IMR-90 (cell line): Measurements from ENCODE around the gene IQSEC1.

Experiments used
- BHLHE40 ChIP-seq: fragments of 150-350 bp; IDR thresholded peaks from 2 replicates; pipeline ENCODE4 v1.6.1; 2016; ENCODE audit warnings: mild to moderate bottlenecking, low read depth, low read length
- CHD1 ChIP-seq: IDR thresholded peaks from 2 replicates; pipeline ENCODE4 v1.6.1; 2012; ENCODE audit warnings: low read depth, low read length, improper control_type of control experiment
- ELK1 ChIP-seq: fragments of 150-350 bp; IDR thresholded peaks from 2 replicates; pipeline ENCODE4 v1.6.1; 2016; ENCODE audit warnings: low read depth, mild to moderate bottlenecking, low read length, moderate library complexity, borderline replicate concordance
- FOS ChIP-seq: fragments of 150-350 bp; IDR thresholded peaks from 2 replicates; pipeline ENCODE4 v1.6.1; 2016; ENCODE audit warnings: low read depth, low read length
- MAFK ChIP-seq: IDR thresholded peaks from 2 replicates; pipeline ENCODE4 v1.6.1; 2012; ENCODE audit warnings: low read depth, low read length, improper control_type of control experiment
- POLR2A ChIP-seq: IDR thresholded peaks from 2 replicates; pipeline ENCODE4 v1.6.1; 2012; ENCODE audit warnings: mild to moderate bottlenecking, low read depth, low read length
- RAD21 ChIP-seq: IDR thresholded peaks from 2 replicates; pipeline ENCODE4 v1.6.1; 2012; ENCODE audit warnings: low read length, improper control_type of control experiment
- RCOR1 ChIP-seq: IDR thresholded peaks from 2 replicates; pipeline ENCODE4 v1.6.1; 2012; ENCODE audit warnings: mild to moderate bottlenecking, low read length, improper control_type of control experiment; ENCODE audit not compliant: insufficient replicate concordance
- RFX5 ChIP-seq: IDR thresholded peaks from 2 replicates; pipeline ENCODE4 v1.8.0; 2012; ENCODE audit warnings: low read depth, mild to moderate bottlenecking, low read length, moderate library complexity
- TF ChIP-seq, protein P1 (sequence below): conservative IDR thresholded peaks from 2 replicates; pipeline ENCODE4 v1.5.1; 2012; ENCODE audit warnings: mild to moderate bottlenecking, low read depth, low read length, improper control_type of control experiment
- TF ChIP-seq, protein P2 (sequence below): fragments of 150-350 bp; IDR thresholded peaks from 2 replicates; pipeline ENCODE4 v1.6.1; 2017; ENCODE audit warnings: mild to moderate bottlenecking, antibody characterized with exemption, low read length, low read depth

- TF ChIP-seq, protein P1, sequence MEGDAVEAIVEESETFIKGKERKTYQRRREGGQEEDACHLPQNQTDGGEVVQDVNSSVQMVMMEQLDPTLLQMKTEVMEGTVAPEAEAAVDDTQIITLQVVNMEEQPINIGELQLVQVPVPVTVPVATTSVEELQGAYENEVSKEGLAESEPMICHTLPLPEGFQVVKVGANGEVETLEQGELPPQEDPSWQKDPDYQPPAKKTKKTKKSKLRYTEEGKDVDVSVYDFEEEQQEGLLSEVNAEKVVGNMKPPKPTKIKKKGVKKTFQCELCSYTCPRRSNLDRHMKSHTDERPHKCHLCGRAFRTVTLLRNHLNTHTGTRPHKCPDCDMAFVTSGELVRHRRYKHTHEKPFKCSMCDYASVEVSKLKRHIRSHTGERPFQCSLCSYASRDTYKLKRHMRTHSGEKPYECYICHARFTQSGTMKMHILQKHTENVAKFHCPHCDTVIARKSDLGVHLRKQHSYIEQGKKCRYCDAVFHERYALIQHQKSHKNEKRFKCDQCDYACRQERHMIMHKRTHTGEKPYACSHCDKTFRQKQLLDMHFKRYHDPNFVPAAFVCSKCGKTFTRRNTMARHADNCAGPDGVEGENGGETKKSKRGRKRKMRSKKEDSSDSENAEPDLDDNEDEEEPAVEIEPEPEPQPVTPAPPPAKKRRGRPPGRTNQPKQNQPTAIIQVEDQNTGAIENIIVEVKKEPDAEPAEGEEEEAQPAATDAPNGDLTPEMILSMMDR: no peak
- TF ChIP-seq POLR2A: no peak
- no peak for TF ChIP-seq RFX5
- TF ChIP-seq FOS: no peak
- TF ChIP-seq ELK1: no peak
- no peak for TF ChIP-seq BHLHE40
- TF ChIP-seq, protein P2, sequence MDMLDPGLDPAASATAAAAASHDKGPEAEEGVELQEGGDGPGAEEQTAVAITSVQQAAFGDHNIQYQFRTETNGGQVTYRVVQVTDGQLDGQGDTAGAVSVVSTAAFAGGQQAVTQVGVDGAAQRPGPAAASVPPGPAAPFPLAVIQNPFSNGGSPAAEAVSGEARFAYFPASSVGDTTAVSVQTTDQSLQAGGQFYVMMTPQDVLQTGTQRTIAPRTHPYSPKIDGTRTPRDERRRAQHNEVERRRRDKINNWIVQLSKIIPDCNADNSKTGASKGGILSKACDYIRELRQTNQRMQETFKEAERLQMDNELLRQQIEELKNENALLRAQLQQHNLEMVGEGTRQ: no peak
- no peak for TF ChIP-seq MAFK
- no peak for TF ChIP-seq RCOR1
- no peak for TF ChIP-seq RAD21
- no peak for TF ChIP-seq CHD1
These were observed 213.4 kb downstream of the IQSEC1 start for GRCh38 chr3:12859840-12860239.
